ENCODE data around the gene LRRC74A. TPM values are rescaled to one million over a fixed set of nuclear protein-coding genes. Genes with fewer than 3 reads are reported as not detected.

Gene LRRC74A
- total RNA-seq, 2 donors from 2014 or later = not detected

DNA sequence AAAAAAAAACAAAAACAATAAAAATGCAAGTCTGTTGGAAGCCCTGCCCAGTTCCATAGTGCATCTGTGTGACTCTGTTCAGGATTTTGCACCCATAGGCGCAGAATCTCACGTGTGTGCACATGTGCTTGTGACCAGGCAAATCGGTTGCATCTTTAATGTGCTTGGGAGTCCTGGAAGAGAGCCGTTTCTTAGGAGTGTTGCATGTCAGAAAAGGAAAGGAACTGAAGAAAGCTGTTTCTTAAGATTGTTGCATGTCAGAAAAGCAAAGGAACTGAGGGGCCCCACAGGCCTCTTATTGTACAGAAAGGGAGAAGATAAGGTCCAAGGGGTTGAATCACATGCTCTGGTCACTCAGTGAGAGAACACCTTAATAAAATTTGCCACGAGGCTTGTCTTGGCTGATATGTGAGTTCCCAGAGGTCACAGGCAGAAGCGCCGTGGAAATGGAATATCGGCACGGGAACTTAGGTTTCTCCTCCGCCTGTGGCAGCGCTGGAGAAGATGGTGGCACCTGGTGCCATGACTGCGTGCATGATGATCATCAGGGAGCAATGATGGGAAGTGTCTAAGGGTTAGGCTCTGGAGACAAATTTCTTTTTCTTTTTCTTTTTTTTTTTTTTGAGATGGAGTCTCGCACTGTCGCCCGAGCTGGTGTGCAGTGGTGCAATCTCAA is 90.0 kb downstream of the LRRC74A start:
- 93 to 97% methylated on average over 10 to 15 of the region's 15 CpGs for WGBS, 2 experiments (ENCODE audit: insufficient coverage in 1 of 2, insufficient read length in 1 of 2)
- Mint-ChIP-seq H3K4me1 (peaks cover 27% of the 10 kb centered on the region), H3K9me3 (no peaks in the 10 kb centered on the region), H3K27ac (no peak overlapping the region), H3K4me3 (no peak overlapping the region), H3K36me3 (ENCODE audit: low read depth) (no peaks in the 10 kb centered on the region), H3K27me3 (ENCODE audit: insufficient read depth) (no peaks in the 10 kb centered on the region)
- H3K9ac ChIP-seq (ENCODE audit: extremely low read depth, low read length, poor library complexity, severe bottlenecking) = no peak overlapping the region
- no peak overlapping the region for H3K27ac ChIP-seq (ENCODE audit: low read depth, low read length)
- no peak for DNase-seq
- no peaks in the 10 kb centered on the region for H3K9me3 ChIP-seq (ENCODE audit: control insufficient read depth, low read length)
- peaks cover 13% of the 10 kb centered on the region for H3K4me1 ChIP-seq (ENCODE audit: control insufficient read depth, insufficient read depth, low read length)
- TF ChIP-seq, protein P1, sequence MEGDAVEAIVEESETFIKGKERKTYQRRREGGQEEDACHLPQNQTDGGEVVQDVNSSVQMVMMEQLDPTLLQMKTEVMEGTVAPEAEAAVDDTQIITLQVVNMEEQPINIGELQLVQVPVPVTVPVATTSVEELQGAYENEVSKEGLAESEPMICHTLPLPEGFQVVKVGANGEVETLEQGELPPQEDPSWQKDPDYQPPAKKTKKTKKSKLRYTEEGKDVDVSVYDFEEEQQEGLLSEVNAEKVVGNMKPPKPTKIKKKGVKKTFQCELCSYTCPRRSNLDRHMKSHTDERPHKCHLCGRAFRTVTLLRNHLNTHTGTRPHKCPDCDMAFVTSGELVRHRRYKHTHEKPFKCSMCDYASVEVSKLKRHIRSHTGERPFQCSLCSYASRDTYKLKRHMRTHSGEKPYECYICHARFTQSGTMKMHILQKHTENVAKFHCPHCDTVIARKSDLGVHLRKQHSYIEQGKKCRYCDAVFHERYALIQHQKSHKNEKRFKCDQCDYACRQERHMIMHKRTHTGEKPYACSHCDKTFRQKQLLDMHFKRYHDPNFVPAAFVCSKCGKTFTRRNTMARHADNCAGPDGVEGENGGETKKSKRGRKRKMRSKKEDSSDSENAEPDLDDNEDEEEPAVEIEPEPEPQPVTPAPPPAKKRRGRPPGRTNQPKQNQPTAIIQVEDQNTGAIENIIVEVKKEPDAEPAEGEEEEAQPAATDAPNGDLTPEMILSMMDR (conservative IDR thresholded peaks at IDR 0.05) = no peak
- no peaks in the 10 kb centered on the region for H3K27me3 ChIP-seq (ENCODE audit: control insufficient read depth, insufficient read depth, low read length, poor library complexity, severe bottlenecking)
- H3K36me3 ChIP-seq (ENCODE audit: control insufficient read depth, insufficient read depth, low read length) = no peaks in the 10 kb centered on the region
- H3K4me3 ChIP-seq (ENCODE audit: low read length) = no peak overlapping the region

DNA sequence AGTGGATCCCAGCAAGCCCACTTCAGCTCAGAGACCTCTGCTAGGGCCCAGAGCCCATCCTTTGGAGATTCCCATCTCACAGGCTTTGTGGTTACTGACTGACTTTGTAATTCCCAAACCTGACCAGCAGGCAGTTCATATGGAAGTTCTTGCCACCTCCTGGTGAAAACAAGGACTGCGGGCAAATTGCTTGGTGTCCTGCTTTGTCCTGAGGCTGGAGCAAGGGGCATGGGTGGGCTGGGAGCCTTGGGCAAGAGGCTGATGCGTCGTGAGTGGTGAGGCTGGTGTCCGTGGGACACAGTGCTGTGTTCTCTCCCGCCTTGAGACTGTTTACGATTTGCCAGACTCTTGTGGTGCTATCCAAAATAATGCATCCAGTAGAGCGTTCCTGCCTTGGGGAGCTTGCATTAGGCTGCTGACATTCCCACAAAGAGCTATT is 91.0 kb downstream of the LRRC74A start:
- WGBS, 2 experiments (ENCODE audit: insufficient coverage in 1 of 2, insufficient read length in 1 of 2) = 45 to 51% methylated on average over 7 of the region's 7 CpGs
- DNase-seq = peak; percentile 95
- Mint-ChIP-seq H3K4me3 (no peak overlapping the region), H3K27ac (peak overlapping the region; percentile 85), H3K36me3 (ENCODE audit: low read depth) (no peaks in the 10 kb centered on the region), H3K4me1 (peaks cover 27% of the 10 kb centered on the region), H3K27me3 (ENCODE audit: insufficient read depth) (no peaks in the 10 kb centered on the region), H3K9me3 (no peaks in the 10 kb centered on the region)
- Histone ChIP-seq H3K27ac (ENCODE audit: low read depth, low read length) (peak overlapping the region; percentile 97), H3K4me1 (ENCODE audit: control insufficient read depth, insufficient read depth, low read length) (peaks cover 13% of the 10 kb centered on the region), H3K9ac (ENCODE audit: extremely low read depth, low read length, poor library complexity, severe bottlenecking) (no peak overlapping the region), H3K4me3 (ENCODE audit: low read length) (no peak overlapping the region), H3K27me3 (ENCODE audit: control insufficient read depth, insufficient read depth, low read length, poor library complexity, severe bottlenecking) (no peaks in the 10 kb centered on the region), H3K9me3 (ENCODE audit: control insufficient read depth, low read length) (no peaks in the 10 kb centered on the region), H3K36me3 (ENCODE audit: control insufficient read depth, insufficient read depth, low read length) (no peaks in the 10 kb centered on the region)
- TF ChIP-seq, protein P1 (conservative IDR thresholded peaks at IDR 0.05) = peak; percentile 88

DNA sequence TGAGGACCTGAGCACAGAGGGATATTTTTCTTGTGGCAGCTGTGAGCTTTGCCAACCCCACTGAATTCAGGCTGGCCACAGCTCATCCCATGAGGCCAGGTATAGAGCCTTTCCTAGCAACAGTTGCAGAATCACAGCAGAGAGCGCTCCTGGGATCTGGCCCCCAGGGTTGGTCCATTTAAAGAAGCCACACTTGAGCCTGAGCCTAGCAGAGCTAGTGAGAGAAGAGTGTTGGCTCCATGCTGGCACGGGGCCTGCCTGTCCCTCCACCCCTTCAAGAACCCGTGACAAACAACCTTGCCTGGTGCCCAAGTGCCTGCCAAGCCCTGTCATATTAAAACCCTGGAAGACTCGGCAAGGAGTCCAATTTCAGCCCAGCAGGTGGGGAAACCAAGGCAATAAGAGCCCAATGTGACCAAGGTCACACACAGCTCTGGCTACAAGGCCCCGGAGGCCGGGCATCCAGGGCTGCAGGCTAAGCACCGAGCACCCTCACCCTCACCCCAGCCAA is 91.6 kb downstream of the LRRC74A start:
- H3K4me3 ChIP-seq (ENCODE audit: low read length) = no peak overlapping the region
- H3K4me1 ChIP-seq (ENCODE audit: control insufficient read depth, insufficient read depth, low read length) = peaks cover 13% of the 10 kb centered on the region
- H3K9me3 ChIP-seq (ENCODE audit: control insufficient read depth, low read length) = no peaks in the 10 kb centered on the region
- Mint-ChIP-seq H3K4me1 (peaks cover 29% of the 10 kb centered on the region), H3K27me3 (ENCODE audit: insufficient read depth) (no peaks in the 10 kb centered on the region), H3K27ac (peak overlapping the region; percentile 85), H3K36me3 (ENCODE audit: low read depth) (no peaks in the 10 kb centered on the region), H3K4me3 (no peak overlapping the region), H3K9me3 (no peaks in the 10 kb centered on the region)
- no peaks in the 10 kb centered on the region for H3K27me3 ChIP-seq (ENCODE audit: control insufficient read depth, insufficient read depth, low read length, poor library complexity, severe bottlenecking)
- peak; percentile 65 for DNase-seq
- H3K27ac ChIP-seq (ENCODE audit: low read depth, low read length) = peak overlapping the region; percentile 97
- 36 to 71% methylated on average over 4 to 7 of the region's 7 CpGs for WGBS, 2 experiments (ENCODE audit: insufficient coverage in 1 of 2, insufficient read length in 1 of 2)
- no peak overlapping the region for H3K9ac ChIP-seq (ENCODE audit: extremely low read depth, low read length, poor library complexity, severe bottlenecking)
- H3K36me3 ChIP-seq (ENCODE audit: control insufficient read depth, insufficient read depth, low read length) = no peaks in the 10 kb centered on the region
- TF ChIP-seq, protein P1 (conservative IDR thresholded peaks at IDR 0.05) = no peak

All from endodermal cell (in vitro differentiated cells).